ENCODE results near the gene MYH11. TPM values are rescaled to one million over a fixed set of nuclear protein-coding genes. Genes with fewer than 3 reads are reported as not detected.

MYH11 gene
- total RNA-seq, 1 experiment from 2014 or later = not detected

DNA sequence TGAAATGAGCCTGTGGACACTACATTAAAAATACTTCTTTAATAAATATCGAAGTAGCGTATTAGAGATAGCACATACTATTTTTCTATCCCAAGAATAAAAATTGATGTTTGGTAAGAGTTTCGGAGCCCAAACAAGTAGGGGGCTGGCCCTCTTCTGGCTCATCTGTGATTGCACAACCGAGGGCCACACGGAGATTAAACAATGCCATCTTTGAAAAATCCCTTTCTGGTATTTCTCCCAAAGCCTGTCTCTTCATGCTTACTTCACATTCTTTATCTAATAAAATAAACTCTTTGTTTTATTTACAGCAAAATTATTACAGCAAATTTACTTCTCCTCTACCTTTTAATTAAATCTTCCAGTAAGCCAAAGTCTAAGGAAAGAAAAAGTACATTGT is 9.6 kb upstream of the MYH11 start:
- H3K36me3 ChIP-seq (ENCODE audit: insufficient read depth, low read length, poor library complexity, severe bottlenecking) = peaks cover 19% of the 10 kb centered on the region
- TF ChIP-seq CTCF (conservative IDR thresholded peaks at IDR 0.05; ENCODE audit: low read depth, low read length) (no peak), EZH2 (IDR thresholded peaks at IDR 0.05; ENCODE audit: borderline replicate concordance, low read depth, low read length, poor library complexity, severe bottlenecking) (no peak)
- H3K27ac ChIP-seq (ENCODE audit: low read depth, low read length, poor library complexity, severe bottlenecking) = no peak overlapping the region
- intact Hi-C loops (cut with micrococcal nuclease; ENCODE audit: unreplicated experiment) = no loop called here
- no peaks in the 10 kb centered on the region for H3K9me3 ChIP-seq (ENCODE audit: low read depth, low read length, poor library complexity, severe bottlenecking)
- H3K4me1 ChIP-seq (ENCODE audit: insufficient read depth, low read length, poor library complexity, severe bottlenecking) = no peaks in the 10 kb centered on the region
- no peak for DNase-seq (ENCODE audit: low spot score)
- no peak overlapping the region for H3K4me3 ChIP-seq (ENCODE audit: low read depth, low read length, poor library complexity, severe bottlenecking)
- ChIA-PET POLR2A (ENCODE audit: low non-redundant PET) (no interaction called here), CTCF (no interaction called here)
- H3K27me3 ChIP-seq (replicated peaks; ENCODE audit: insufficient read depth, low read depth, low read length, poor library complexity) = no peaks in the 10 kb centered on the region
- BruUV-seq (replicated peaks) = no TSS peak

DNA sequence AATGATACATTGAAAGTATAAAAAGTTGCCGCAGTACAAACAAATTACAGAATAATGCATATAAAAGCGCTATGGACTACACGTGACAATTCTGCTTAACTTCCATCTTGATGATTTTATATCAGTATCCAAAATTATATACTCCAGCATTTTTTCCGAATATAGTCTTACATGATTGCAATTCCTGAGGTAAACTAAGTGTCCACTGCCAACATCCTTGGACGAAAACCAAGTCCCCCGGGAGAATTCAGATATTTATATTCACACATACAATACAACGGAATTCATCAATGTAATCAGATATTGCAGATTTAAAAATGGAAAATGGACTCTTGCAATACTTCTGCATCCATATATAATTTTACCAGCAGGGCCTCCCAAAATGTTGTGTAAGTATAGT is 8.9 kb upstream of the MYH11 start:
- Histone ChIP-seq H3K27me3 (replicated peaks; ENCODE audit: insufficient read depth, low read depth, low read length, poor library complexity) (no peaks in the 10 kb centered on the region), H3K27ac (ENCODE audit: low read depth, low read length, poor library complexity, severe bottlenecking) (no peak overlapping the region), H3K9me3 (ENCODE audit: low read depth, low read length, poor library complexity, severe bottlenecking) (no peaks in the 10 kb centered on the region), H3K36me3 (ENCODE audit: insufficient read depth, low read length, poor library complexity, severe bottlenecking) (peaks cover 19% of the 10 kb centered on the region), H3K4me1 (ENCODE audit: insufficient read depth, low read length, poor library complexity, severe bottlenecking) (no peaks in the 10 kb centered on the region), H3K4me3 (ENCODE audit: low read depth, low read length, poor library complexity, severe bottlenecking) (no peak overlapping the region)
- TF ChIP-seq CTCF (conservative IDR thresholded peaks at IDR 0.05; ENCODE audit: low read depth, low read length) (no peak), EZH2 (IDR thresholded peaks at IDR 0.05; ENCODE audit: borderline replicate concordance, low read depth, low read length, poor library complexity, severe bottlenecking) (no peak)
- intact Hi-C loops (cut with micrococcal nuclease; ENCODE audit: unreplicated experiment) = no loop called here
- DNase-seq (ENCODE audit: low spot score) = no peak
- BruUV-seq (replicated peaks) = no TSS peak
- POLR2A ChIA-PET (ENCODE audit: low non-redundant PET) = no interaction called here
- CTCF ChIA-PET = no interaction called here

GRCh38 chr16:15864939-15865338 is 8.1 kb upstream of the MYH11 start:
- no peak overlapping the region for H3K4me3 ChIP-seq (ENCODE audit: low read depth, low read length, poor library complexity, severe bottlenecking)
- intact Hi-C loops (cut with micrococcal nuclease; ENCODE audit: unreplicated experiment) = no loop called here
- POLR2A ChIA-PET (ENCODE audit: low non-redundant PET) = no interaction called here
- H3K4me1 ChIP-seq (ENCODE audit: insufficient read depth, low read length, poor library complexity, severe bottlenecking) = no peaks in the 10 kb centered on the region
- H3K36me3 ChIP-seq (ENCODE audit: insufficient read depth, low read length, poor library complexity, severe bottlenecking) = peaks cover 19% of the 10 kb centered on the region
- H3K9me3 ChIP-seq (ENCODE audit: low read depth, low read length, poor library complexity, severe bottlenecking) = no peaks in the 10 kb centered on the region
- DNase-seq (ENCODE audit: low spot score) = no peak
- no peaks in the 10 kb centered on the region for H3K27me3 ChIP-seq (replicated peaks; ENCODE audit: insufficient read depth, low read depth, low read length, poor library complexity)
- CTCF ChIA-PET = no interaction called here
- TF ChIP-seq CTCF (conservative IDR thresholded peaks at IDR 0.05; ENCODE audit: low read depth, low read length) (no peak), EZH2 (IDR thresholded peaks at IDR 0.05; ENCODE audit: borderline replicate concordance, low read depth, low read length, poor library complexity, severe bottlenecking) (no peak)
- no peak overlapping the region for H3K27ac ChIP-seq (ENCODE audit: low read depth, low read length, poor library complexity, severe bottlenecking)
- no TSS peak for BruUV-seq (replicated peaks)

Measured in A673 (cell line).